ENCODE data around the gene ARHGAP15.

Gene ARHGAP15

GRCh38 chr2:143524559-143525401 lies 395.6 kb downstream of the ARHGAP15 start:
- POLR2A ChIA-PET (ENCODE audit: low non-redundant PET): no interaction called here
- no peak for DNase-seq (ENCODE audit: low spot score)
- CTCF ChIA-PET: no interaction called here

GRCh38 chr2:143525402-143525860 lies 396.2 kb downstream of the ARHGAP15 start:
- TF ChIP-seq CTCF (conservative IDR thresholded peaks at IDR 0.05; ENCODE audit: low read depth): no peak
- CTCF ChIA-PET: no interaction called here

More at GRCh38 chr2:143524559-143525401, 395.6 kb downstream of the ARHGAP15 start:
- TF ChIP-seq CTCF (conservative IDR thresholded peaks at IDR 0.05; ENCODE audit: low read depth): no peak
- H3K27ac ChIP-seq: no peak overlapping the region

GRCh38 chr2:143526498-143526897 lies 397.3 kb downstream of the ARHGAP15 start:
- ChIA-PET CTCF (interaction anchor here (0.6 kb wide), 1 partner anchor 97 kb away, joined by 3 read pairs; no protein-coding TSS in a partner anchor), POLR2A (ENCODE audit: low non-redundant PET) (no interaction called here)
- H3K27ac ChIP-seq: no peak overlapping the region
- TF ChIP-seq CTCF (conservative IDR thresholded peaks at IDR 0.05; ENCODE audit: low read depth): no peak
- no peak for DNase-seq (ENCODE audit: low spot score)

More at GRCh38 chr2:143525402-143525860, 396.2 kb downstream of the ARHGAP15 start:
- POLR2A ChIA-PET (ENCODE audit: low non-redundant PET): no interaction called here
- no peak for DNase-seq (ENCODE audit: low spot score)
- no peak overlapping the region for H3K27ac ChIP-seq

- ChIA-PET CTCF (no interaction called here), POLR2A (ENCODE audit: low non-redundant PET) (no interaction called here)
Measured at GRCh38 chr2:143528021-143528420, 398.8 kb downstream of the ARHGAP15 start.

GRCh38 chr2:143529118-143529720 lies 400.0 kb downstream of the ARHGAP15 start:
- POLR2A ChIA-PET (ENCODE audit: low non-redundant PET): no interaction called here
- CTCF ChIA-PET: interaction anchor here (0.6 kb wide), 1 partner anchor 417 kb away, joined by 3 read pairs; no protein-coding TSS in a partner anchor

More at GRCh38 chr2:143528021-143528420, 398.8 kb downstream of the ARHGAP15 start:
- DNase-seq (ENCODE audit: low spot score): no peak
- no peak overlapping the region for H3K27ac ChIP-seq
- TF ChIP-seq CTCF (conservative IDR thresholded peaks at IDR 0.05; ENCODE audit: low read depth): no peak

More at GRCh38 chr2:143529118-143529720, 400.0 kb downstream of the ARHGAP15 start:
- TF ChIP-seq CTCF (conservative IDR thresholded peaks at IDR 0.05; ENCODE audit: low read depth): no peak
- no peak overlapping the region for H3K27ac ChIP-seq
- DNase-seq (ENCODE audit: low spot score): no peak

Data from RWPE1 (cell line).